GM18502 (cell line): ENCODE results near the gene DSEL.
A peak's percentile ranks its signal among the peaks of the same experiment; 100 is the strongest.

Experiments
- ATAC-seq: cut with Tn5 transposase; IDR thresholded peaks from one replicate; pipeline ENCODE4 v1.9.1; 2021; ENCODE audit warnings: mild to moderate bottlenecking; ENCODE audit not compliant: unreplicated experiment, poor library complexity

DSEL gene

GRCh38 chr18:67508146-67508545 lies 8.4 kb downstream of the DSEL start:
- ATAC-seq: no peak

- no peak for ATAC-seq
Measured at GRCh38 chr18:67504739-67505138, 11.8 kb downstream of the DSEL start.

- no peak for ATAC-seq
Measured at GRCh38 chr18:67500522-67501205, 15.9 kb downstream of the DSEL start.

GRCh38 chr18:67496469-67496868 lies 20.1 kb downstream of the DSEL start:
- ATAC-seq: no peak

- ATAC-seq: no peak
Measured at GRCh38 chr18:67486534-67486933, 30.0 kb downstream of the DSEL start.

- no peak for ATAC-seq
Measured at GRCh38 chr18:67485655-67486054, 30.9 kb downstream of the DSEL start.

- no peak for ATAC-seq
Measured at GRCh38 chr18:67484458-67484857, 32.1 kb downstream of the DSEL start.

GRCh38 chr18:67483952-67484351 lies 32.6 kb downstream of the DSEL start:
- ATAC-seq: no peak

GRCh38 chr18:67483237-67483636 lies 33.3 kb downstream of the DSEL start:
- no peak for ATAC-seq

GRCh38 chr18:67478249-67478648 lies 38.3 kb downstream of the DSEL start:
- ATAC-seq: no peak

GRCh38 chr18:67477522-67477921 lies 39.0 kb downstream of the DSEL start:
- no peak for ATAC-seq

GRCh38 chr18:67476585-67476984 lies 39.9 kb downstream of the DSEL start:
- no peak for ATAC-seq

GRCh38 chr18:67475673-67476072 lies 40.8 kb downstream of the DSEL start:
- no peak for ATAC-seq

GRCh38 chr18:67468038-67468437 lies 48.5 kb downstream of the DSEL start:
- ATAC-seq: no peak

- no peak for ATAC-seq
Measured at GRCh38 chr18:67467188-67467587, 49.3 kb downstream of the DSEL start.

GRCh38 chr18:67464499-67464898 lies 52.0 kb downstream of the DSEL start:
- ATAC-seq: no peak

- ATAC-seq: peak; percentile 63
Measured at GRCh38 chr18:67463829-67464228, 52.7 kb downstream of the DSEL start.

- no peak for ATAC-seq
Measured at GRCh38 chr18:67456711-67457110, 59.8 kb downstream of the DSEL start.
